Activated CD8-positive, alpha-beta memory T cell treated with anti-CD3 and anti-CD28 coated beads, Interleukin-2, amount 50 U/mL, for 1 hour (primary cell): ENCODE data around the gene PI4KA.

Source experiments
- DNase-seq: peaks from one replicate; pipeline ENCODE4 v3.0.0-alpha.2; 2020; ENCODE audit errors: extremely low read depth

Gene PI4KA

DNA sequence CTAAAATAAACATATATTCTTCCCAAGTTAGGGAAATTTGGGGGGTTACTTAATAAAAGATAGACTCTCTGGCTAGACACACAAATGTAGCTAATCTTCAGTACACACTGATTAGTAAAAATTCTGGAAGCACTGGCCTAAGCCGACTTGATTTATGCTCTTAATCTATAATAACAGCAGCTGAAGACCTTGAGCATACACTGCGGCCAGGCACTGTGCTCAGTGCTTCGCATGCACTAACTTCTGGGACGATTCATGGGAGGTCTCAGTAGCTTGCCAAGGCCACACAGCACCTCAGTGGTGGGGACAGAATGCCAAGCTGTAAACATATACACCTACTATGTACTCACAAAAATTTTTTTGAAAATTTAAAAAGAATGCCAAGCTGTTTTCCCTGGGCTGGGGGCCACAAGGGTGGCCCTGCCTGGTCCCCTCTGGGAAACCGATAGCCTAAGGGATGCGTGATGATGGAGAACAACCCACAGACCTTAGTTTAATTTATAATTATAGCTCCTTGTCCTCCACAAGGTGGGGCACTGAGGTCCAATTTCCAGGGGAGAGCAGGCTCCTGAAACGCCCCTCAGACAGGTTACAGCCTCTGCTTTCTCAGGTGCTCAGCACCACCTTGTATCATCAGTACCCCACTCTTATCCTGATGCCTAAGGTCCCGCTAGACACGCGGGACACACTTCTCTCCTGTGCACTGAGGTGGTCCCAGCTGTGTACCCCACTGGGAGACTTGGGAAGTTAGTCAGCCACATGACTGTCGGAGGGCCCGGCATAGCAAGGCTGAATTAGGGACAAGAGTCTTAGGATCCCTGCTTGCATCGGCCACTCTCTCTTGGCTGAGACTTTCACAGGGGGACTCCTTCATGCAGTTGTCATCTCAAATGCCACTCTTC, 64.6 kb downstream of the PI4KA start:
- DNase-seq: no peak

DNA sequence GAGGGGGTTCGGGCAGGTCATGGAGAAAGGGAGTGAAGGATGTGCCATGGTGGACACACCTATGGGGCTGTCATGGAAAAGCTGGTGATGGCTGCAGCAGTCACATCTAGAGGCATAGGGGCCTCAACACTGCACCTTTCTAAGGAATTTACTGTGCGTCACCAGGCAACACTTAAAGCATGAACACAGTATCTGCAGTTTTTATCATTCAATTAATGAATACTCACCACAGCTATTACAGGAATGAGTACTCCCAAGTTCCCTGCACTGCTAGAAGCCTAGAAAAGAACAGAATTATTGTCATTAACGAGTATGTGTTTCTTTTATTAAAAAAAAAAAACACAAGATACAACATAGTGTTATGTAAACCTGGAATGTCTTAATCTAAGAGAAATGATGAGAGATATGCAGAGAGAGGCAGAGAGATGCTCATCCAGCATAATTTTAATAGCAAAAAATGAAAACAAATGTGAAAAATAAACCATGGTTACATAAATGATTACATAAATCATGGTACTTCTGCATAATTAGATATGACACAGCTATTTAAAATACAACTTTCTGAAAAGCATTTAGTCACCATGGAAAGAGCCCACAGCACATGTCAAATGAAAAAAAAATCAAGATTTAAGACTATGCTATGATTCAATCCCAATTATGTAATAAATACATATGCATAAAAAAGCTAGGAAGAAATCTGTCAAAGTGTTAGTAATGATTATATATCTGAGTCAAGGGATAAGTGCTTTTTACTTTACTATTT, 65.5 kb downstream of the PI4KA start:
- DNase-seq: no peak

DNA sequence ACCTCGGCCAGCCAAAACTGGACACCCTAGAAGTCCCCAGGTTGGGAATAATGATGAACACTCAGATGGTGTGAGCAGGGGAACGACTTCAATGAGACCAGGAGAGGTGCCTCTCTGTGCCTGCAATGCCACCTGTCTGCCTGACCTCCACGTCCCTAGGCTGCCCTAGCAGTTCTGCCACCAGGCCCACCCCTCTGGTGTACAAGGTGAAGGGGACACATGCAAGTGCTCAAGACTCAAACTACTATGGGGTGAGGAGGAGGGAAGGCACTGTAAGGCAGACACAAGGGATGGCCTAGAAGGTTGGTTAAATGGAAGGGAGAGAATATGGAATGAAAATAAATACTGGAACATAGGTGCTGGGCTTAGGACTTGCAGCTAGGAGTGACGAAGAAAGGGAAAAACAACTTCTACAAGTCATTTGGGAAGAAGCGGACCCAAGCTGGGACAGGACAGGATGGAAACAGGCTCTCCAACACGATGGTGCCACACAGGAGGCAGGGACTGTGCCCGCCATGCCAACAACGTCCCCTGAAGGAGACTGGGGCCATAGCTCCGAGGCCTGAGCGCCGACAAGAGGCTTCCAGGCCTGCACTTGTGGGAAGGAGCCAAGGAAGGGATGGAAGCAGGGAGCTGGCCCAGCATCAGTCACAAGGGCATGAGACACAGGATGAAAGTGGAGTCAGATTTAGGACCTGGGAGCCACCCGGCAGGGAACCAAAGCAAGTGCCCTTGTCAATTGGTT, 66.2 kb downstream of the PI4KA start:
- no peak for DNase-seq

DNA sequence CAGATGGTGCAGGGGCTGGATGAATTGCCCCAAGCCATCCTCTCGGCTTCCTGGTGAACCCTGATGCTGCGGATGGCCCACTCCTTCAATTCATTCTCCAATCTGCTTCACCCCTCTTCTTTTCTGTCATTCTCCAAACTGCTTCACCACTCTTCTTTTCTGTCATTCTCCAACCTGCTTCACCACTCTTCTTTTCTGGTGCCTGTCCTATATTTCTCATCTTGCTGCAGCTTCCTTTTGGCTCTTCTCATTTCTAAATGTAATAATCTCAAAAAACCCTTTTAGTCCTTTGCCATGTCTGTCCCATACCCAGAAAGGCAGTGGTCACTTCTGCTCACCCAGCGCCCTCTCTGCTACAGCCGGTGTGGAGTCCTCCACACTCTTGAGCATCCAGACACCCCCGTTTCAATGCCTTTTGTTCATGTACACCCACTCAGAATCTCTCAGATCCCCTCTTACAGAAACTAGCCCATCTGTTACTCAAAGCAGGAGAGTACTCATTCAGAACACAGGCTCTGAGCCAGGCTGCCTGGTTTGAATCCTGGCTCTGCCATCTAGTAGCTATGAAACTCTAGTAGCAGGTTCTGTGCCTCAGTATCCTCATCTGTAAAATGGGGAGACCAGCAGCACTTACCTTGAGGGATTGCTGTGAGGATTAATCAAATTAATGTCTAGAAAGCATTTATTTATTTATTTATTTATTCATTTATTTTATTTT, 69.8 kb downstream of the PI4KA start:
- no peak for DNase-seq

DNA sequence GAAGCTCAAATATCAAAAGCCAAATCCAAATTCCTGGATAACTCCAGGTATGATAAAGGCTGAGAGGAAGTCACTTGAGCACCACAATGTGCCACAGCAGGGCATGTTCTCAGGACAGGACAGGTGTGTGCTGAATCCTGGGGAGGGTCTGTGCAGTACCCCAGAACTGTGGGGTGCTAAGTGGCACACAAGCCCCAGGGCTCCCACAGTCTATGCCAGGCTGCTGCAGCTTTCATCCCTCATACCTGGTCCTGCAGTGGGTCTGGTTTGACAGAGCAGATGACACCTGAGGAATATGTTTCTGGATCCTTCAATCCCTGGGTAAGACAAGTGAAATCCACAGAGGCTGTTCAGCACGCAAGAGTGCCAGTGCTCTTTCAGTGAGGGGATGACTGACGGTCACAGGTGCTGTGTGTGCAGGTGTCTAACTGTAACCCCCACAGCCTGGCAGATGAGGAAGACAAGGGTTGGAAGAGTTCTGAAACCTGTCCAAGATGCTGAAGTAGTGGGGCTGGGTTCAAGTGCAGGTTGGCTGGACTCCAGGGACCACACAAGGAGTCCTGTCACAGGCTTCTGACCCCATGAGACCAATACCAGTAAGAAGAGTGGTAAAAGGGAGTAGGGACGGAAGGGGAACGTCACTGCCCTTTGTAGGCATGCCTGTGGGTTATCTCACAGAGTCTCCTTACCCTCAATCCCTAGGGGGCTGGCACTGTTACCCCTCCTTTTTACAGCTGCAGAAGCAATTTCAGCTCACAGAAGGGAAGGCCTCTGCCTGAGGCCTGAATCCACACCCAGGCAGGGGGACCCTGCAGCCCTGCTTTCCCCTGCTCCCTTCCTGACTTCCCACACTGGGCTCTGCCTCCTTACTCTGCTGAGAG, 70.6 kb downstream of the PI4KA start:
- DNase-seq: no peak

DNA sequence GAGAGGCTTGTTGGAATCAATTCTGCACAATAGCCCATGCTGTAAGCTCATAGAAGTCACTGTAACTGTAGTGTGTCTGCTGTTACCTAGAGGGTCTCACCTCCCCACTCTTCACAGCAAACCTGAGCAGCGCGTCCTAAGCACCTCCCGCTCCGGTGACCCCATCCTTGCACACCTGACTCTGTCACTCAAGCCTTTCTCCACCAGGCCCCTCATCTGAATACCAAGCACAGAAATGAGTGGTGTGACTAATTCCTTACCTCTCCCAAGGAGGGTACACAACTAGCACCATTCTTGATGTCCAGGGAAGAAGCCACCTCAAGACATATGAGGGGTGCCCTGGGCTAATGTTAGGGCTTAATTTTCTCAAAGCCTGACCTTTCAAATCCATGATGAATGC, 71.4 kb downstream of the PI4KA start:
- no peak for DNase-seq

GRCh38 chr22:20786536-20786979, 72.1 kb downstream of the PI4KA start:
- DNase-seq: no peak

- DNase-seq: no peak
These were observed 72.6 kb downstream of the PI4KA start for GRCh38 chr22:20786048-20786447.

DNA sequence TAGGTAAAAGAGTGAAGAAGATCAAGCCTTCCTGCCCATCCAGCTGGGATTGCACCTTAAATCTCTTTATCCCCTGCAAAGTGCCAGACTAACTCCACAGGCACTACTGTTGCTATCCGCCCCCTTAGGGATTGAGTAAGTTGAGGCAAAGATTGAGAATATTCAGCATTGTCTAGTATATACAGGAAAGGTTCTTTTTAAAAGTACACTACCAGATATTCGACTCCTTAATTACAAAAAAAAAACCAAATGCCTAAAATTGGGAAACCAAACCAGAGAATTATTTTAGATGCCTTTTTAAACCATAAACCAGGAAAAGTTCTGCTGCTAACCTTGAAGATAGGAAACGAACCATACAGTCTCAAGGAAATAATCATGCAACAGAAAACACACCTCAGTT, 73.2 kb downstream of the PI4KA start:
- DNase-seq: no peak

- peak; percentile 19 for DNase-seq
These were observed 74.5 kb downstream of the PI4KA start for GRCh38 chr22:20783844-20784723.

DNA sequence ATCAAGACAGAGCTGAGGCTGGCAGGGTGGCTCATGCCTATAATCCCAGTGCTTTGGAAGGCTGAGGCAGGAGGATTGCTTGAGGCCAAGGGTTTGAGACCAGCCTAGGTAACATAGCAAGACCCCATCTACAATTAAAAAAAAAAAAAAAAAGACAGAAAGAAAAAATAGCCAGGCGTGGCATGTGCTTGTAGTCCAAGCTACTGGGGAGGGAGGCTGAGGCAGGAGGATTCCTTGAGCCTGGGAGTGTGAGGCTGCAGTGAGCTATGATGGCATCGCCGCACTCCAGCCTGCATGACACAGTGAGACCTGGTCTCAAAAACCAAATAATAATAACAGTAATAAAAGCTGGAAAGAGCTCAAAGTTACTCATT, 75.3 kb downstream of the PI4KA start:
- DNase-seq: no peak

DNA sequence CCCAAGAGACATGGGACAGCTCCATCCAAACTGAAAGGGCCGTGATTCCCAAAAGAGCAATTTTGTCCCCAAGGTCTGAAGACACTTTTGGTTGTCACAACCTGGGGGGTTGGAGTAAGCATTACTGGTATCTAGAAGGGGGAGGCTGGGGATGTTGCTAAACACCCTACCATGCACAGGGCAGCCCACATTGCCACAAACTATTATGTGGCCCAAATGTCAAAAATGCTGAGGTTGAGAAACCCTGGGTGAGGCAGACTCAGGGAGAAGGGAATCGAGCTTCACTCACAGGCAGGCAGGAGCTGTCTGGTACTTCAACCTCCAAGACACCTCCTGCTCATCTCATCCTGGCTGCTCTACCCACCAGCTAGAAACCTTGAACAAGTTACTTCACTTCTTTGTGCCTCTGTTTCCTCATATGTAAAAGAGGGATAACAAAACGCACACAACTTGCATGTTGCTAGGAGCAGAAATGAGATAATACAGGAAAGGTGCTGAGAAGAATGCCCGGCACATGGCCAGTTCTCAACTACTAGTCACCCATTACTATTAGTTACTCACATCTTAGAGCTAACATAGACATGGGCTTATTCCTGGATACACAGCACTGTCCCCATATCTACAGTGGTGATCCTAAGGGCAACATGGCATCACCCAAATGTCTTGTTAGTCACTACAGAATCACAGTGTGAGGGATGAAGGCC, 75.9 kb downstream of the PI4KA start:
- no peak for DNase-seq

- DNase-seq: no peak
These were observed 76.5 kb downstream of the PI4KA start for GRCh38 chr22:20782083-20782482.

DNA sequence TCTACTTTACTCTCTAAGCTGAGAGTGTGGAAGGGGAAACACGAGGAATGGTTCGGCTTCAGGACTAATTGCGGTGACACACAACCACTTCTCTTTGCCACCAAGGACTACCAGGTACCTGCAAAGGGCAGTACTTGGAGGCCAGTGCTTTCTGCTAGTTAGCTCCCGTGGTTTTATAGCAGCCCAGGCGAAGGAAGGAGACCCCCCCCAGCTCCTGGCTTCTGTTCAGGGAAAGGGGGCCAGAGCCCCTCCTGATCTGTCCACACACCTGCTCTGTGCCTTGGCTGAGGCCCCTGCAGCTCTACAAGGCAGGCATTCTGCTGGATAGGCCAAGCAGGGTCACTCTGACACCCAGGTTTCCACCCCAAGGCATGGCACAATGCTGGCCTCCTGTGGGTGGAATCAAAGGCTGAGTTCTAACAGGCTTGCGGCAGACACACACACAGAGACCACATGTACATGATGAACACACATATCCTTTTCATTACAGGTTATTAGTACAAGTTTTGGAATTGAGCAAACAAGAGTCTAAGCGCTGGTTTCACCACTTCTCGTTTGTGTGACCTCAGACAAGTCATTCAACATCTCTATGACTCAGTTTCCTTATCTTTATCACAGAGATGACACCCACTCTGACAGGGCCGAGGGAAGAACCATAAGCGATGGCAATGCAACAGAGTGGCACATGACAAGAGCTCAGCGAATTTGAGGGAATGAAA, 77.2 kb downstream of the PI4KA start:
- no peak for DNase-seq

DNA sequence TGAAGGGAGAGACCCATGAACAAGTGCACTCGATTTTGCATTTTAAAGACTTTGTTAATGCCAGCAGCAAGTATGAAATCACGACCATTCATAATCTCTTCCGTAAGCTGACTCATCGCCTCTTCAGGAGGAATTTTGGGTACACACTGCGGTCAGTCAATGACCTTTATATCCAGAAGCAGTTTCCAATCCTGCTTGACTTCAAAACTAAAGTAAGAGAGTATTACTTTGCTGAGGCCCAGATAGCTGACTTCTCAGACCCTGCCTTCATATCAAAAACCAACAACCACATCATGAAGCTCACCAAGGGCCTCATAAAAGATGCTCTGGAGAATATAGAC, 78.8 kb downstream of the PI4KA start:
- DNase-seq: no peak

DNA sequence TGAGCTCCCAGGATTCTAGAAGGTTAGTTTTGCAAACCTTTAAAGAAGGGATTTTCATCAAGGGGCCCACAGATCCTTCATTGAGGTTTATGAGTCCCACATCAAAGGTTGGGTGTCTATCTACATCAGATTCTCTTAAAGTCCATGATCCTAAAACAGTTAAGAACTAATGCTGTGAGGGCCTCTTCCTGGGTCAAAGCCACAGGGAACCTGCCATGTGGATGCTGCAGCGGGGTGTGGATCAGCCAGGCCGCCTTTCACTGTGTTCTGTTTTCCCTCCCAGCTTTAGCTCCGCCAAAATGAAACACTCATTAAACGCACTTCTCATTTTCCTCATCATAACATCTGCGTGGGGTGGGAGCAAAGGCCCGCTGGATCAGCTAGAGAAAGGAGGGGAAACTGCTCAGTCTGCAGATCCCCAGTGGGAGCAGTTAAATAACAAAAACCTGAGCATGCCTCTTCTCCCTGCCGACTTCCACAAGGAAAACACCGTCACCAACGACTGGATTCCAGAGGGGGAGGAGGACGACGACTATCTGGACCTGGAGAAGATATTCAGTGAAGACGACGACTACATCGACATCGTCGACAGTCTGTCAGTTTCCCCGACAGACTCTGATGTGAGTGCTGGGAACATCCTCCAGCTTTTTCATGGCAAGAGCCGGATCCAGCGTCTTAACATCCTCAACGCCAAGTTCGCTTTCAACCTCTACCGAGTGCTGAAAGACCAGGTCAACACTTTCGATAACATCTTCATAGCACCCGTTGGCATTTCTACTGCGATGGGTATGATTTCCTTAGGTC, 79.4 kb downstream of the PI4KA start:
- no peak for DNase-seq

DNA sequence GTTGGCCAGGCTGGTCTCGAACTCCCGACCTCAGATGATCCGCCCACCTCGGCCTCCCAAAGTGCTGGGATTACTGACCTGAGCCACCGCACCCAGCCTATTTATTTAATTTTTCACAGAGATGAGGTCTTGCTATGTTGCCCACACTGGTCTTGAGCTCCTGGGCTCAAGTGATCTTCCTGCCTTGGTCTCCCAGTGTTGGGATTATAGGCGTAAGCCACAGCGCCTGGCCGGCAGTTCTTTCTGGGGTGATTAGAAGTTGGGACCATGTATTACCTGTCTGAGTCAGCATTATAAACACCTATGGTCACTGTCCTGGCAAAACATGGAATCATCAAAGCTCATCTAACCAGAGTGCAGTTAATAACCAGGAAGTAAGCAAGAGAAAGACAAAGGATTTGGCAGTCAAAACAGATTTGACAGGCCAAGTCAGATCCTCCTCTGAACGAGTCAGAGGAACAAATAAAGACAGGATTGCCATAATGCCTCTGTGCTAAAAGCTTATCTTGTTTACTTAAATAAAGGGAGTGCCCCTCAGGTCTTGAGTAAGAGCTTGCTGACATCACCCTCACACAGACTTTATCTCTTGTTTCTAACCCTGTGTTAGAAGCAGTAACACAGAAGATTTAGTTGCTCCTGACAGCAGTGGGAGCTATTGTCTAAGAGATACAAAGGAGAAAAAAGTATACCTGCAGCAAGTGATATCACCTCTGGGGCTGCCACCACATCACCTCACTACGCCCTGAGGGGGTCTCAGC, 81.0 kb downstream of the PI4KA start:
- no peak for DNase-seq
